T47D (cell line): ENCODE results near the gene UBC.
"Not testable (repeated sequence)": the region's sequence is repeated elsewhere in the genome, so short reads cannot be mapped to it uniquely, and the experiment has no call there.

Experiments
- DNase-seq, 2 experiments: peaks; one replicate each; pipeline versions ENCODE4 v3.0.0 to v3.0.0-alpha.2; 2011 to 2012; ENCODE audit warnings: low read depth in 1 of 2, low spot score in 1 of 2
- JUND ChIP-seq: IDR thresholded peaks from 2 replicates; pipeline ENCODE4 v1.6.1; 2012; ENCODE audit warnings: low read depth
- in situ Hi-C: cut with HindIII; loops from 2 replicates; pipeline ENCODE4 v1.10.0; 2016; ENCODE audit warnings: low sequenced_read_pairs, low pct_unique_long_range_greater_than_20kb

UBC gene

DNA sequence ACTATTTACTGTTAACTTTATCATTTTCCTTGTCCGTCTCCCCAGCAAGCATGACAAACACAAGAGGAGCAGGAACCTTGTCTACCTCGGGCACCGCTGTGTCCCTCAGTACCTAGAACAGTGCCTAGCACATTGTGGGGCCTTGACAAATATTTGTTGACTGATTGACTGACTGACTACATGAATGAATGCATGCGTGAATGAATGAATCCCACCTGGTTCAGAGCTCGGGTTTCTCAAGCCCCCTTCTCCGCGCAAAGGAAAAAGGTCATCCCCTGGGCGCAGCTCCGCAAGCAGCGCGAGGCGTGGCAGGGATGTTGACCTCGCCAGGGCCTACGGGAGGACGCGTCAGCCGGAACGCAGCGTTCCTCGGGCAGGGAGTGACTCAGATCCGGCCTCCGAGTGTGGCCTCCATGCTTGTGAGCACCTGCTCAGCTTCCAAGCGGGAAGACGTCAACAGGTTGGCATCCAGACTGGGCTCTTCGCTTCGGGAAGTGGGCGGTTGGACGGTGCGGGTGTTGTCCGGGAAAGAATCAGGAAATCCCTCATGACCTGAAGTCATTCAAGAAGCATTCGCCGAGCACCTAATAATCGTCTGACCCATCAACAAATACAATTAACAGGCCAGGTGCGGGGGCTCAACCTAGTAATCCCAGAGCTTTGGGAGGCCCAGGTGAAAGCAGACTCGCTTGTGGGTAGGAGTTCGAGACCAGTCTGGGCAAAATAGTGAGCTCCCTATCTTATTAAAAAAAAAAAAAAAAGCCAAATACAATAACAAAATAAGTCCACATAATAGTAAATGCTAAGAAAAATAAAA is 13.9 kb upstream of the UBC start:
- in situ Hi-C loops = no loop called here
- peak; percentile 68 to 98 for DNase-seq
- TF ChIP-seq JUND = peak; percentile 74; the same call in 1 of the 2 replicates

DNA sequence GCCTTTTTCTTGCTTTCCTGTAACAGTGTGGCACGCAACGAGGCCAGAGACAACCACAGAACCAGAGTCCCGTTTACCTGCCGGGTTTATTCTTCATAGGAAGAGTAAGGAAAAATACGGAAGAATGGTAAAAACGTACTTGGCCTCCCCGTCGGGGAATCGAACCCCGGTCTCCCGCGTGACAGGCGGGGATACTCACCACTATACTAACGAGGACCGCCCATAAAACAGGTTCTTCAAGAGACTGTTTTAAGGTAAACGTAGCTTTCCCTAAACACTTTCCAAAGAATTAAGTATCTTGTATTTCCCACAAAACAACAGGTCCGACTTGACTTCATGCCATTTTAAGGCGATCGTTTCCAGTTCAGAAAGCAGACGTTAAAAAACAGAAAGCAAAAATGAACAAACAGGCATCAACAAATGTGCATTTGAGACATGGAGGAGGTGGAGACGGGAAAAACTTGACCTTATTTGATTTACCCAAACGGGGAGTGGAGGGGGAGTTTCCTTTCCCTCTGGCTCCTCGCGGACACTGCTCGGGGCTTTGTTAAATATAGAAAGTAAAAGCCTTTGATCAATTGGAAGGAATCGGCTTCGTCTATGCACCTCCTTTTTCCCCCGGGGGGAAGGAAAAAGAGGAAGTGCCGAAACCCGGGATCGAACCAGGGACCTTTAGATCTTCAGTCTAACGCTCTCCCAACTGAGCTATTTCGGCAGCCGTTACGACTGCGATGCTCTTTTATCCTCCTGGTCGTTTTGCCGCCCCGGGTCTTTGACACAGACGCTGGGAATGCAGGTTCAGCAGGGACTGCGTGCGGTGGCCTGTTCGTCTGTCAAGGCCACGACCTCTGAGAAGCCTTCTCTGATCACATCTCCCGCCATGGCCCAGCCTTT is 13.0 kb upstream of the UBC start:
- in situ Hi-C loops = no loop called here
- TF ChIP-seq JUND = no peak
- DNase-seq = peak; percentile 68 to 95

DNA sequence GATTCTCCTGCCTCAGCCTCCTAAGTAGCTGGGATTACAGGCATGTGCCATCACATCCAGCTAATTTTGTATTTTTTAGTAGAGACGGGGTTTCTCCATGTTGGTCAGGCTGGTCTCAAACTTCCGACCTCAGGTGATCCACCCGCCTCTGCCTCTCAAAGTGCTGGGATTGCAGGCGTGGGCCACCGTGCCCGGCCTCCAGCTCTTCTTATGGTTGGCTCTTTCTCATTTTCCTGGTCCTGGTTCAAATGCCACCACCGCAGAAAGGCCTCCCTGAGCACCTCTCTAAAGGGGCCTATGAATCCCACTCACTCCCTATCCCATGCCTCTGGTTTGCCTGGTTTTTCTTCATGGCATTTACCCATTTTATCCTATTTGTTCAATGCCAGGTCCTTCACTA is 11.3 kb upstream of the UBC start:
- DNase-seq, in situ Hi-C loops: not testable (repeated sequence)

DNA sequence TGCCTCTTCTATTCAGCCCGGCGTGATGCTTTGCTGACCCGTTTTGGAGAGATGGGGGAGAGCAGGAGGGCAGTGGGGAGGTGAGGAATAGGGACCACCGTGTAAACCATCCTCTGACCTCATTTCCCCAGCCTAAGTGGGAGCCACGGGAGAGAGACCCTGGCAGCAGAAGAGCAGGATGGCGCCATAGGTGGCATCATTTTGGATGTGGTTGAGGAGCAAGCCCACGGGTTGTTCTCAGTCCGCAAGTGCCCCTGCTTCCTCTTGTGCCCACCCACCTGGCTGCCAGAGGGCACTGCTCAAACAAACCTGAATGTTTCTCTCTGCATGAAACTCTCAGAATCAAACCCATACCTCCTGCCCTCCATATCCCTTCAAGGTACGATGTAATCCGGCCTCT is 10.7 kb upstream of the UBC start:
- TF ChIP-seq JUND = no peak
- DNase-seq = no peak
- in situ Hi-C loops = no loop called here

DNA sequence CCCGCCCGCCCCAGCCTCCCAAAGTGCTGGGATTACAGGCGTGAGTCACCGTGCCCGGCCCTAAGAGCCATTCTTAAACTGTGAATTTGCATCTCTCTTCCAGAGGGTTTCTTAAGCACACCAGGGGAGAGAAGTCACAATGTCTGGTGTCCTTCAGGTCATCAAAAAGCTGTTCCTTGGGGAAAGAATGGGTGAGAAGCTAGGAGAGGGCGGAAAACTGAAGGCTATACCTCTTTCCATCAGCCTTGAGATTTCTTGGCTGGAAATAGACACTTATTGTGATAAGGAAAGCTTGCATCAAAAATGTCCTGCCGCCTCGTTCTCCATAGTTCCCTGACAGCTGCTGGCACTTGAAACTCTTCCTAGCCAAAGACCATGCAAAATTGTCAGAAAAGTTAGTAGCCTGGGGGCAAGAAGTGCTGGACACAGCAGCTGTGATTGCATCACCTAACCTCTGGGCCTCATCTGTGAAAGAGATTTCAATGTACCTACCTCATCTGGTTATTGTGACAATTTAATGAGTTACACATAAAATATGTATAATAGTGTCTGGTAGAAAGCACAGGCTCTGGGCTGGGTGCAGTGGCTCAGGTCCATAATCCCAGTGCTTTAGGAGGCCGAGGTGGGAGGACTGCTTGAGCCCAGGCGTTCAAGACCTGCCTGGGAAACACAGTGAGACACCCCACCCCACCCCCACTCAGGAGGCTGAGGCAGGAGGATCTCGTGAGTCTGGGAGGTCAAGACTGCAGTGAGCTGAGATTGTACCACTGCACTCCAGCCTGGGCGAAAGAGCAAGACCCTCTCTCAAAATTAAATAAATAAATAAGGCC is 9.7 kb upstream of the UBC start:
- in situ Hi-C loops = no loop called here
- TF ChIP-seq JUND = no peak
- no peak for DNase-seq

DNA sequence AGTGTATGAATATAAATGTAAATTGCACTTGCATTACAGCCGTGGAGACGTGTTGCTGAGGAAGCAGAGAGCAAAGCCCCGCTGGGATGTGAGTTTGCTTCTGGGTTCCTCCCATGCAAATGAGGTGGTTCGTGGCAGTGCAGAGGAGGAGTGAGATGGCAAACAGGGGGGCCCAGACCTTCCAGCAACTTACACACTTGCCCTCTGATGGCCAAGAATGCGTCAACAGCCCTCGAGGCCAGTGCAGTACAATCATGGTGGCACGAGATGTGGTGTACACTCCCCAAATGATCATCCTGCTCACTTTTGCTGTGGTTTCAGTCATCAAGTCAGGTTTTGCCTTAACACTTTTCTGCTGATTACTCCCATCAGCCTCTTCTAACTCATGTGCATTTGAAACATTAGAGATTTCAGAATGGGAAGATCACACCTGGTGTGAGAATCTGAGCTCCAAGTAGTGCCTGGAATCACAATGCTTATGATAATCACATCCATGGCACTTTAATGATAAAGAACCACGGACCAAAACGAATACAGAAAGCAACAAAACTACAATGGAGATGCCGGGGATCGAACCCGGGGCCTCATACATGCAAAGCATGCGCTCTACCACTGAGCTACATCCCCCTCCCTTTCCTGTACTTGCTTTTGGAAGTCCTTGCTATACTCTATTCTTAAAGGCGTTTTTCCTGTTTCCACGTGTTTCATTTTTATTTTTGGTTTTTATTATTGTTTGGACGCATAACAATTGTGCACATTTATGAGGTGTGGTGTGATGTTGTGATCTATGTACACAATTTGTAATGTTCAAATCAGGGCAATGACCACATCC is 7.0 kb upstream of the UBC start:
- no peak for TF ChIP-seq JUND
- in situ Hi-C loops = no loop called here
- DNase-seq = peak in 1 of 2 experiments; percentile 80

DNA sequence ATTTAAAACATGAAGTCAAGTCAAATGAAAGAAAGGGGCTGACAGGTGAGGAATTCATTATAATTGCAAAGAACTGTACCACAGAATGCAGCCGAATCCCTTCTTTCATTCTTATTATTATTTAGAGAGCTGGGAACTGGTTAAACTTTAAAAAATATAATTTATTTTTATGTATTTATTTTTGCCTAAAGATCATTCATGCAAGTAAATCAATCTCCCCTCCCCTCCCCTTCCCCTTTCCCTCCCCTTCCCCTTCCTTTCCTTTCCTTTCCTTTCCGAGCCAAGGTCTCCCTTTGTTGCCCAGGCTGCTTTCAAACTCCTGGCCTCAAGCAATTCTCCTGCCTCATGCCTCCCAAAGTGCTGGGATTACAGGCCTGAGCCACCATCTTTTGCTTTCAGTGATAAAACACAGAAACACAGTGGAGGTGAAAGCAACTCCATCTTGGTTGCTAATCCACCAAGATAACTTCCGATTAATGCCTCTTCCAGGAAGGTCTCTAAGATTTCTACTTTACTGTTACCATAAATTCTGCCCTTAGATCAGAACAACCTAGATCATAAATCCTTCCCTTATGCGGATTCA is 6.0 kb upstream of the UBC start:
- in situ Hi-C loops = no loop called here
- no peak for TF ChIP-seq JUND

DNA sequence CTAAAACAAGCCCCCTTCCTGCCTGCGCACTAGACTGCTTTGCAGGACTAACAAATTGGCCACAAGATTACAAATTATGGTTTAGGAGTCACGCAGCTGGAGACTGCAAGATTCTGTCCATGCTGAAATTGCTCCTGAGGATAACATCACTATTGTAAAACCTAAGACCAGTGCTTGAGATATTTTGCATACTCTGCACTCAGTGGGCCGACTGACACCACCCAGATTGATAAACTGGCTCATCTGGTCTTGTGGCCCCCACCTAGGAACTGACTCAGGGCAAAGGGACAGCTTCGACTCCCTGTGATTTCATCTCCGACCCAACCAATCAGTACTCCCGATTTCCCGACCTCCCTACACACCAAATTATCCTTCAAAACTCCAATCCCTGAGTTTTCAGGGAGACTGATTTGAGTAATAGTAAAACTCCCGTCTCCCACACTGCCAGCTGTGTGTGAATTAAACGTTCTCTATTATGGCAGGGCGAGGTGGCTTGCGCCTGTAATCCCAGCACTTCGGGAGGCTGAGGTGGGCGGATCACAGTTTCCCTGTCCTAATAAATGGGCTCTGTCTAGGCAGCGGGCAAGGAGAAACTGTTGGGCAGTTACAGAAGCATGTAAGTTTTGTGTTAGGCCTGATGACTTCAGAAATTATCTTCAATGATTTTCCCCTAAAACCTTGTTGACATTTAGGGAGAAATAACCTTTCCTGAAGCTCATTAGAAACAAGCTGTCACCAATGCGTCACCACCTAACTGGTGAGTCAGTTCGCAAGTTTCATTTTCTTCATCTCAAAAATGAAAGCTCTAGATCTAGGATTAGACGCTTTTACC is 5.3 kb upstream of the UBC start:
- no peak for TF ChIP-seq JUND
- in situ Hi-C loops = no loop called here
- peak in 1 of 2 experiments; percentile 63 for DNase-seq

More for the DNA sequence above, 6.0 kb upstream of the UBC start:
- DNase-seq = no peak

DNA sequence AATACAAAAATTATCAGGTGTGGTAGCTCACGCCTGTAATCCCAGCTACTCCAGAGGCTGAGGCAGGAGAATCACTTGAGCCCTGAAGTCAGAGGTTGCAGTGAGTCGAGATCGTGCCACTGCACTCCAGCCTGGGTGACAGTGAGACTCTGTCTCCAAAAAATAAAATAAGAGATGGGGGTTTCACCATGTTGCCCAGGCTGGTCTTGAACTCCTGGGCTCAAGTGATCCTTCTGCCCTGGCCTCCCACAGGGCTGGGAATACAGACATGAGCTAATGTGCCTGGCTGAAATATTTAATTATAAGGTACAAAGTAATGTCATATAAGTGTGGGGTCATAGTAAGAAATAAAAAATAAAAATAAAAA is 4.2 kb upstream of the UBC start:
- in situ Hi-C loops, DNase-seq: not testable (repeated sequence)

DNA sequence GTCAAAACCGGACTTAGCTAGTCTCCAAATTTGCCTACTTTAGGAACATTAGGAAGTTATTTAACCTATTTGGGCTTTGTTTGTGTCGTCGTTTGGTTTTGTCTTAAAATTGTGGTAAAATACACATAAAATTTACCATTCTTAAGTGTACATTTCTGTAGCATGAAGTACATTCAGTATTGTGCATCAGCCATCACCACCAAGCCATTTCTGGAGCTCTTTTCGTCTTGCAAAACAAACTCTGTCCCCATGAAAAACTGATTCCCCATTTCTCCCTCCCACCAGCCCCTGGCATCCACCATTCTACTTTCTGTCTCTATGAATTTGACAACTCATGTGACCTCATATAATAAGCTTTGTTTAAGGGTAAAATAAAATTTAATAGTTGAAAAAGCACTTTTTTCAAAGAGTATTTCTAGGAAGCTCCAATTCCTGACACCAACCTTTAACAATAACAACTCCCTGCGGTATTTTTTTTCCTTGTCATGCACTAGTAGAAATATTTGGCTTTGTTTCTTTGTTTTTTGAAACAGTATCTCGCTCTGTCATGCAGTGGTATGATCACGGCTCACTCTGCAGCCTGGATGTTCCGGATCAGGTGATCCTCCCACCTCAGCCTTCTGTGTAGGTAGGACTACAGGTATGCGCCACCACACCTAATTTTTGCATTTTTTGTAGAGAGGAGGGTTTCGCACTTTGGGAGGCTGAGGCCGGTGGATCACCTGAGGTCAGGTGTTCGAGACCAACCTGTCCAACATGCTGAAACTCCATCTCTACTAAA is 3.6 kb upstream of the UBC start:
- in situ Hi-C loops = no loop called here
- DNase-seq = peak in 1 of 2 experiments; percentile 54
- no peak for TF ChIP-seq JUND
